Aorta (tissue), 5 donors: Measurements from ENCODE around the gene STATH. TPM values are rescaled to one million over a fixed set of nuclear protein-coding genes. Genes with fewer than 3 reads are reported as not detected.
"Not testable (repeated sequence)": the region's sequence is repeated elsewhere in the genome, so short reads cannot be mapped to it uniquely, and the experiment has no call there.

Experiments
- ATAC-seq: fragments of 200-7000 bp; cut with Tn5 transposase; one replicate; pipeline ENCODE4 v1.9.1; 2022; ENCODE audit warnings: moderate library complexity; ENCODE audit not compliant: low FRiP score
- DNase-seq, 2 donors: peaks; one replicate each; pipeline ENCODE4 v3.0.0-alpha.2; 2020
- H3K27ac ChIP-seq, 2 donors: one replicate each; pipeline ENCODE4 v1.5.1; 2013; ENCODE audit warnings: low read length in 2 of 2, mild to moderate bottlenecking in 2 of 2, moderate library complexity in 2 of 2, control low read depth in 1 of 2, inconsistent platforms in 1 of 2, low read depth in 1 of 2
- H3K27me3 ChIP-seq, 2 donors: one replicate each; pipeline ENCODE4 v1.6.1; 2013; ENCODE audit warnings: control low read depth in 1 of 2, low read length in 1 of 2, mild to moderate bottlenecking in 1 of 2, moderate library complexity in 1 of 2; ENCODE audit not compliant: insufficient read depth in 2 of 2, control insufficient read depth in 1 of 2
- H3K36me3 ChIP-seq, 2 donors: one replicate each; pipeline ENCODE4 v1.6.1; 2013; ENCODE audit warnings: control low read depth in 1 of 2, low read length in 1 of 2, mild to moderate bottlenecking in 1 of 2; ENCODE audit not compliant: insufficient read depth in 2 of 2, control insufficient read depth in 1 of 2
- H3K4me1 ChIP-seq, 2 donors: one replicate each; pipeline ENCODE4 v1.6.1; 2013; ENCODE audit warnings: low read length in 2 of 2, control low read depth in 1 of 2, mild to moderate bottlenecking in 1 of 2, moderate library complexity in 1 of 2; ENCODE audit not compliant: insufficient read depth in 2 of 2, control insufficient read depth in 1 of 2
- H3K4me3 ChIP-seq, 2 donors: one replicate each; pipeline ENCODE4 v1.5.1; 2013; ENCODE audit warnings: low read length in 2 of 2, control low read depth in 1 of 2, mild to moderate bottlenecking in 1 of 2
- H3K9me3 ChIP-seq: one replicate; pipeline ENCODE4 v1.6.1; 2013; ENCODE audit warnings: mild to moderate bottlenecking, low read length; ENCODE audit not compliant: control insufficient read depth
- WGBS, 2 donors: extraction: QIAGEN DNeasy Blood & Tissue Kit; methylation state at CpG; one replicate each; pipeline ENCODE4 v1.1.7; 2013; 5-methylcytosine and 5-hydroxymethylcytosine counted together
- intact Hi-C, 2 donors: fragments of 100-400 bp; cut with DNase I; formaldehyde crosslinking; loops; one replicate each; pipeline versions ENCODE4 v1.14.2 to v1.15.0; 2022
- polyA plus RNA-seq, 2 donors: library from polyadenylated mRNA; stranded (reverse); fragments of 200-250 nt; gene quantifications; one replicate each; pipeline ENCODE4 v1.2.3, GENCODE V29; 2013
- total RNA-seq, 2 donors: library from RNA; stranded (reverse); fragmentation: NEBNext Ultra II Directional; extraction: Animal tissue kit (Norgen Biotek cat#: 25700); gene quantifications; one replicate each; pipeline ENCODE4 v1.2.1, GENCODE V29; 2021
- donor health status: healthy with polysubstance abuse.
- donor health status: Bipolar disorder and iron deficiency.
- donor health status: DM: no; HTN: no; CAD: no.
- donor health status: DM: no; HTN: no; CAD: no.
- donor health status: DM: yes; HTN: yes; CAD: no.

STATH gene
- total and polyA plus RNA-seq, 4 donors, result not detected

DNA sequence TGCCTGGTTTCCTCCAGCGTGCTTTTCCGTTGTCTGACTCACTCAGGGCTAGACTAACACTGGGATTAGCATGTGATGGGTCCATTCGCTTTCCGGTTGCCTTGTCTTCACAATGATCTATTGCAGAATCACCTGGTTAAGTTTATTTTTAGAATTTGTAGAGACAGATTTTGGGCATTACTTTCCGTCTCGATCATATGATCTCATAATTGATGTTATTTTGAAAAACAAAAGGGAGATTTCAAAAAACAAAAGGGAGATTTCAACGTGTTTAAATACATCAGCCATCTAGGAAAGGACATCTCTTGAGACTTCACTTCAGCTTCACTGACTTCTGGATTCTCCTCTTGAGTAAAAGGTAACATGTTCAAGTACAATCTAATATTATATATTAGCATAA, 32.4 kb downstream of the STATH start, which contains the start of gene HTN3:
TSS of gene HTN3 (plus strand) at position 301 of the 400 bp plus-strand sequence. CDS start 2,282 bp downstream, outside the sequence.
- H3K9me3 ChIP-seq, H3K27ac ChIP-seq, ATAC-seq, DNase-seq, H3K4me3 ChIP-seq, H3K27me3 ChIP-seq, H3K4me1 ChIP-seq, intact Hi-C loops, H3K36me3 ChIP-seq: not testable (repeated sequence)
- 58 to 69% methylated on average over 5 to 6 of the region's 7 CpGs for WGBS, 2 donors

DNA sequence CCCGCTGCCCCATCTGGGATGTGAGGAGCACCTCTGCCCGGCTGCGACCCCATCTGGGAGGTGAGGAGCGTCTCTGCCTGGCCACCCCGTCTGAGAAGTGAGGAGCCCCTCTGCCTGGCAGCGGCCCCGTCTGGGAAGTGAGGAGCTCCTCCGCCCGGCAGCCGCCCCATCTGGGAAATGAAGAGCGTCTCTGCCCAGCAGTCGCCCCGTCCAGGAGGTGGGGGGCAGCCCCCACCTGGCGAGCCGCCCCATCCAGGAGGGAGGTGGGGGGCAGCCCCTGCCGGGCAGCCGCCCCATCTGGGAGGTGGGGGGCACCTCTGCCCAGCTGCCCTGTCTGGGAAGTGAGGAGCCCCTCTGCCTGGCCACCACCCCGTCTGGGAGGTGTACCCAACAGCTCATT, 41.8 kb downstream of the STATH start:
- DNase-seq, H3K27me3 ChIP-seq, H3K27ac ChIP-seq, ATAC-seq, H3K9me3 ChIP-seq, H3K4me3 ChIP-seq, H3K36me3 ChIP-seq, H3K4me1 ChIP-seq, intact Hi-C loops: not testable (repeated sequence)
- WGBS, 2 donors, result 89 to 91% methylated on average over 10 to 18 of the region's 18 CpGs

DNA sequence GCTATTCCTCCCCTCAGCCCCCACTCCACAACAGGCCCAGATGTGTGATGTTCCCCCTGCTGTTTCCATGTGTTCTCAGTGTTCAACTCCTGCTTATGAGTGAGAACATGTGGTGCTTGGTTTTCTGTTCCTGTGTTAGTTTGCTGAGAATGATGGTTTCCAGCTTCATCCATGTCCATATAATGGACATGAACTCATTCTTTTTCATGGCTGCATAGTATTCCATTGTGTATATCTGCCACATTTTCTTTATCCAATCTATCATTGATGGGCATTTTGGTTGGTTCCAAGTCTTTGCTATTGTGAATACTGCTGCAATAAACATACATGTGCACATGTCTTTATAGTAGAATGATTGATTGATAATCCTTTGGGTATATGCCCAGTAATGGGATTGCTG, 44.2 kb downstream of the STATH start:
- H3K4me3 ChIP-seq, H3K27ac ChIP-seq, H3K27me3 ChIP-seq, H3K9me3 ChIP-seq, H3K36me3 ChIP-seq, DNase-seq, H3K4me1 ChIP-seq, intact Hi-C loops, ATAC-seq: not testable (repeated sequence)

DNA sequence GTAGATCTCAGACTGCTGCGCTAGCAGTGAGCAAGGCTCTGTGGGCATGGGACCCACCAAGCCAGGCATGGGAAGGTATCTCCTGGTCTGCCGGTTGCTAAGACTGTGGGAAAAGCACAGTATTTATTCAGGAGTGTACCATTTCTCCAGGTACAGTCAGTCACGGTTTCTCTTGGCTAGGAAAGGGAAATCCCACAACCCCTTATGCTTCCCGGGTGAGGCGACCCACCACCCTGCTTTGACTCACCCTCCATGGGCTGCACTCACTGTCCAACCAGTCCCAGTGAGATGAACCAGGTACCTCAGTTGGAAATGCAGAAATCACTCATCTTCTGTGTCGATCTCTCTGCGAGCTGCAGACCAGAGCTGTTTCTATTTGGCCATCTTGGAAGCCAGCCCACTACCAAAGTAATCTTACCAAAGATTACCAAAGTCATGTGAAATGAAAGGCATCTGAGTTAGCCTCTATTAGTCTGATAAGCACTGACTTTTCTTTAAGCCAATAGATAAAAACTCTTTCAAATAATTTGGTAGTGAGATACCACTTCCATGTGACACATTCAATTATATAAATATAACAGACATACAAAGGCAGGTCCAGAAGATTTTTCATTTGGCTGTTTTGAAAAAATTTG, 46.0 kb downstream of the STATH start:
- H3K27me3 ChIP-seq, result no peaks in the 10 kb centered on the region
- H3K27ac ChIP-seq, result no peak overlapping the region
- 70% methylated on average over 7 of the region's 7 CpGs for WGBS, 2 donors
- no peaks in the 10 kb centered on the region for H3K4me1 ChIP-seq
- intact Hi-C loops, result no loop called here
- DNase-seq, result no peak
- no peaks in the 10 kb centered on the region for H3K9me3 ChIP-seq
- H3K4me3 ChIP-seq, result no peak overlapping the region
- no peaks in the 10 kb centered on the region for H3K36me3 ChIP-seq
- no peak for ATAC-seq

DNA sequence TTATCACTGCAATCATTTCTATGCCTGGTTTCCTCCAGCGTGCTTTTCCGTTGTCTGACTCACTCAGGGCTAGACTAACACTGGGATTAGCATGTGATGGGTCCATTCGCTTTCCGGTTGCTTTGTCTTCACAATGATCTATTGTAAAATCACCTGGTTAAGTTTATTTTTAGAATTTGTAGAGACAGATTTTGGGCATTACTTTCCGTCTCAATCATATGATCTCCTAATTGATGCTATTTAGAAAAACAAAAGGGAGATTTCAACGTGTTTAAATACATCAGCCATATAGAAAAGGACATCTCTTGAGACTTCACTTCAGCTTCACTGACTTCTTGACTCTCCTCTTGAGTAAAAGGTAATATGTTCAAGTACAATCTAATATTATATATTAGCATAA, 54.4 kb downstream of the STATH start, which contains the start of gene HTN1:
TSS of gene HTN1 (plus strand) at position 301 of the 400 bp plus-strand sequence. CDS start 2,639 bp downstream, outside the sequence.
- WGBS, 2 donors, result 62 to 77% methylated on average over 5 of the region's 6 CpGs

More for the DNA sequence above, 54.4 kb downstream of the STATH start, which contains the start of gene HTN1:
- ATAC-seq, H3K36me3 ChIP-seq, H3K27me3 ChIP-seq, DNase-seq, H3K4me3 ChIP-seq, H3K27ac ChIP-seq, H3K4me1 ChIP-seq, H3K9me3 ChIP-seq, intact Hi-C loops: not testable (repeated sequence)

Other genes starting within 250 kb of the STATH start
- gene SULT1B1, start 235.3 kb upstream of the STATH start, total RNA-seq, result 1 to 10 TPM; 2.2 to 2.4 TPM
- gene SULT1B1, start 235.3 kb upstream of the STATH start, polyA plus RNA-seq, result 10 to 100 TPM in 1 of 2 donors, under 1 TPM in 1; 0.38 to 15.7 TPM
- gene SULT1E1, start 135.8 kb upstream of the STATH start, total RNA-seq, result not detected
- 1 to 10 TPM in 1 of 2 donors, not detected in 1; 5.5 TPM for gene SULT1E1, start 135.8 kb upstream of the STATH start, polyA plus RNA-seq
- 1 to 10 TPM in 1 of 2 donors, not detected in 1; 2.1 TPM for gene CSN1S1, start 64.9 kb upstream of the STATH start, total RNA-seq
- gene CSN1S1, start 64.9 kb upstream of the STATH start, polyA plus RNA-seq, result not detected
- not detected for gene CSN2, start 30.2 kb upstream of the STATH start, total RNA-seq
- gene CSN2, start 30.2 kb upstream of the STATH start, polyA plus RNA-seq, result not detected
- not detected for gene HTN3, start 32.5 kb downstream of the STATH start, total RNA-seq
- not detected for gene HTN3, start 32.5 kb downstream of the STATH start, polyA plus RNA-seq
- gene HTN1, start 54.5 kb downstream of the STATH start, total RNA-seq, result not detected
- not detected for gene HTN1, start 54.5 kb downstream of the STATH start, polyA plus RNA-seq
- gene PRR27, start 158.3 kb downstream of the STATH start, total RNA-seq, result not detected
- not detected for gene PRR27, start 158.3 kb downstream of the STATH start, polyA plus RNA-seq
- not detected for gene ODAM, start 199.8 kb downstream of the STATH start, total RNA-seq
- not detected for gene ODAM, start 199.8 kb downstream of the STATH start, polyA plus RNA-seq
- not detected for gene FDCSP, start 230.2 kb downstream of the STATH start, total RNA-seq
- not detected for gene FDCSP, start 230.2 kb downstream of the STATH start, polyA plus RNA-seq
- not detected for gene CSN3, start 246.6 kb downstream of the STATH start, total RNA-seq
- gene CSN3, start 246.6 kb downstream of the STATH start, polyA plus RNA-seq, result not detected